Activated effector memory CD4-positive, alpha-beta T cell treated with anti-CD3 and anti-CD28 coated beads, Interleukin-2, amount 50 U/mL, for 16 hours (primary cell): ENCODE measurements around the gene SART3.

Experiments
- DNase-seq: peaks from one replicate; pipeline ENCODE4 v3.0.0-alpha.2; 2020

Gene SART3

DNA sequence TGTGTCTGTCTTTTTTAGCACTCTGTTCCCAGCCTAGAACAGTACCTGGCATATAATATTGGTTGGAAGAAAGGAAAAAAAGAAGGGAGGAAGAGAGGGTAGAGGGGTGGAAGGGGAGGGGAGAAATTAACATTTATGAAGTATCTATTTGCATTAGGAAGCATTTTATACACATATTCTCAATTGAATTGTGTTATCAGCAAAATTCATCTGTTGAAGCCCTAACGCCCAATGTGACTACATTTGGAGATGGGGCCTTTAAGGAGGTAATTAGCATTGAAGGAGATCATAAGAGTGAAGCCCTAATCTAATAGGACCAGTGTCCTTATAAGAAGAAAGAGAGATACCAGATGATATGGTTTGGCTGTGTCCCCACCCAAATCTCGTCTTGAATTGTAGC lies 76.1 kb downstream of the SART3 start:
- no peak for DNase-seq

DNA sequence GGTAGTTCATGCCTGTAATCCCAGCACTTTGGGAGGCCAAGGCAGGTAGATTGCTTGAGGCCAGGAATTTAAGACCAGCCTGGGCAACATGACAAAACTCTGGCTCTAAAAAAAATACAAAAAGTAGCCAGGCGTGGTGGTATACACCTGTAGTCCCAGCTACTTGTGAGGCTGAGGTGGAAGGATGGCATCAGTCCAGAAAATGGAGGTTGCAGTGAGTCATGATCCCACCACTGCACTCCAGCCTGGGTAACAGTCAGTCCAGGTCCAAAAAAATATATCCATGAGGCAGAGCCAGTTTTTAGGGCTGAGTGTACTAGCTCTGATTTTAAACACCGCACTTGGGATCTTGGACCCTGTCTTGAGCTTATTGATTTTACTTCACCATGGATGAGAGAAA lies 76.5 kb downstream of the SART3 start:
- DNase-seq = no peak

- no peak for DNase-seq
These were observed 77.5 kb downstream of the SART3 start for GRCh38 chr12:108483213-108484059.

DNA sequence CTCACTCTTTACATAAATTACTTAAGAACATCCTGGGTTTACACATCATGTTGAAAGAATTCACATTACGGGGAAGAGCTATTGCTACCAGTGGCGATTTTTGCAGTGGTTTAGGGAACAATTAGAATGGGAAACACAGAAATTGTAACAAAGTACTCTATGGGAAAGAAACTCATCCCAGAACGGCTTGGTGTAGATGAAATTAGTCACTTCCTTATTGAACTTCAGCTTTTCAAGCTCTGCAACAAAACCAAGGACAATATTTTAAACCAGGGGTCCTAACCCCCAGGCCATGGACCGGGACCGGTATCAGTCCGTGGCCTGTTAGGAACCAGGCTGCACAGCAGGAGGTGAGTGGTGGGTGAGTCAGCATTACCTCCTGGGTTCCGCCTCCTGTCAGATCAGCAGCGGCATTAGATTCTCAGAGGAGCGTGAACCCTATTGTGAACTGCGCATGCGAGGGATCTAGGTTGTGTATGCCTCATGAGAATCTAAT lies 78.2 kb downstream of the SART3 start:
- DNase-seq = no peak

DNA sequence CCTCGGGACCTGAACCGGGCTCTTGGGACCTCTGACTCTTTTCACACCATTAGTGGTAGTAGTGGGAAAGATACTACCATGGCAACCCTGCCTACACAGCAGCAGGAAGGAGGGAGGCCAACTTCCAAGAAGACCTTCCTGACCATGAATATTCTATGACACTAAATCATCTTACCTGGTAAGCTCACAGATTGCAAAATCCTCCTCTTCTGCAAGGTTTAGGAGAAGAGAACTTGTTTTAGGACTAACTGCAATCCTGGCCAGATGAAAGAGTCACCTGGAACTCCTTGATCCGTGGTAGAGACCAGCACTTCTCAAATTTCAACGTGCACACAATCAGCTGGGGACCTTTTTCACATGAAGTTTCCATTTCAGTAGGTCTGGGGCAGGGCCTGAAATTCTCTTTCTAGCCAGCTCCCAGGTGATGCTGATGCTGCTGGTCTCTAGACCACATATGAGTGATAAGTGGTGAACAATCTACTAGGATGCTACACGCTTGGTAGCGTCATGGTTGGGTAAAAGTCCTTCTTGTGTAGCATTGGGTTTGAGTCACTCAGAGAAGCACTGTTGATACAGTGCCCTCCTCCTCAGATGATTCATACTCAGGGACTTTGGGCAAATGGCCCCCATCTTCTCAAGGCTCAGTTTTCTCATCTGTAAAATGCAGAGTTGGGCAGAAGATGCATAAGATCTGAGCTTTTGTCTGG lies 81.5 kb downstream of the SART3 start:
- no peak for DNase-seq

GRCh38 chr12:108478611-108479206 lies 82.3 kb downstream of the SART3 start:
- DNase-seq = no peak

GRCh38 chr12:108477881-108478259 lies 83.1 kb downstream of the SART3 start:
- no peak for DNase-seq

- DNase-seq = no peak
These were observed 83.7 kb downstream of the SART3 start for GRCh38 chr12:108477055-108477880.

DNA sequence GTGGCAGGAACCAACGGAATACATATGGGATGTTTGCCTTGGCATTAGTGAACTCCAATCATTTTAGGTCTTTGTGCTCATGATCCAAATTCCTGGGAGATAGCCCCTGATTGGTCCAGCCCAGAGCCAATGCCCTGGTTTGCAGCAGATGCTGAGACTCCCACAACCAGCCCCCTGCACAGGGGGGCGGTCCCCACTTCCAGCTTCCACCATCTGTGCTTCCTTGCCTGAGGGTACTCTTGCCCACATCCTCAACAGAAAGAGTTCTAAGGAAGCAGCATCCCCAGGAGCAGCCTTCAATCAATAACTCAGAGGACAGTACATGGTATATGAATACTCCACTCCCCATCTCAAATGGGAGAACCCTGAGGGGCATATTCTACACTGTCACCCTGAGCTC lies 85.6 kb downstream of the SART3 start:
- no peak for DNase-seq

DNA sequence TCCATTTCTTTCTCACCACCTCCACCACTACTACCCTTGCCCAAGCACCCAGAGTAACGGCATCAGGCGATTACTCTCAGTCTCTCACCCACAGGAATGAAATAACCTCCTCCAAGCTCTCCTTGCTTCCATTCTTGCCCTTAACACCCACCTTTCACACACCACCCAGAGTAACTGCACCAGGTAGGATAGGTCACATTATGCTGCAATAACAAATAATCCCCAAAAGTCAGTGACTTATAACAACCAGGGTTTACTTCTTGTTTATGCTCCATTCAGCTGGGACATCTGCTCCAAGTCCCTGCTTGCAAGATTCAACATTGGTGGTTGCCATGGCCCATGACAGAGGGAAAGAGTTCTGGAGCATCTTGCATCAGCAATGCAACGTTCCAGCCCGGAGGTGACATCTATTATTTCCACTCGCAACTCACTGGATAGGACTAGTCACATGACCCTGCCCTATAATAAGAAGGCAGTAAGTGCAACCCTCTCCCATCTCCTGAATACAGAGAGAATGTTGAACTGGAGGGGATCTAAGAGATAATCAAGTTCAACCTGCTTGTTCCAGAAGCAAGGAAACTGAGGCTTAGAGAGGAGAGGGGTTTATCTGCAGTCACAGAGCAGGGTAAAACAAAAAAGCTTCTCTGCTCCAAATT lies 87.4 kb downstream of the SART3 start:
- DNase-seq = no peak
